Astrocyte (in vitro differentiated cells and primary cell): ENCODE measurements around the gene SNX21.

ENCODE experiments used
- CTCF ChIP-seq: IDR thresholded peaks from 2 replicates; pipeline ENCODE4 v1.5.1; 2011; ENCODE audit warnings: low read depth, mild to moderate bottlenecking, inconsistent platforms, low read length, moderate library complexity; ENCODE audit not compliant: insufficient read depth
- EZH2 ChIP-seq: IDR thresholded peaks from 2 replicates; pipeline ENCODE4 v1.6.1; 2012; ENCODE audit warnings: mild to moderate bottlenecking, low read length, inconsistent platforms; ENCODE audit not compliant: insufficient read depth

GRCh38 chr20:45863543-45864470, 30.2 kb downstream of the SNX21 start:
- TF ChIP-seq CTCF (no peak), EZH2 (no peak)
